Measurements from ENCODE around the gene KRTAP4-8.

The KRTAP4-8 gene

GRCh38 chr17:41048441-41048840, 49.5 kb downstream of the KRTAP4-8 start:
- Histone ChIP-seq H4K20me1 (ENCODE audit: control insufficient read depth, insufficient read depth, low read depth, low read length) (no peaks in the 10 kb centered on the region), H3F3A (ENCODE audit: control insufficient read depth, insufficient read depth) (no peaks in the 10 kb centered on the region), H3K27me3 (ENCODE audit: control insufficient read depth, low read length) (0 out of 2 replicates have a peak, but pooled peaks cover 4% of the 10 kb centered on the region), H3K4me3 (ENCODE audit: low read length) (no peak overlapping the region), H3K9me2 (replicated peaks; ENCODE audit: control insufficient read depth, low read length) (no peaks in the 10 kb centered on the region), H3K9me3 (ENCODE audit: control insufficient read depth, insufficient read depth, low read length) (no peaks in the 10 kb centered on the region), H3K4me2 (ENCODE audit: low read length) (no peak overlapping the region), H3K79me2 (ENCODE audit: control insufficient read depth, low read length) (no peaks in the 10 kb centered on the region), H3K36me3 (ENCODE audit: control insufficient read depth, low read length) (no peaks in the 10 kb centered on the region), H3K27ac (ENCODE audit: low read depth, low read length) (no peak overlapping the region), H3K4me1 (ENCODE audit: control insufficient read depth, low read length) (peaks cover 17% of the 10 kb centered on the region)
- no peak for TF ChIP-seq CTCF (IDR thresholded peaks at IDR 0.05; ENCODE audit: low read depth, low read length, poor library complexity, severe bottlenecking)
